Measurements from ENCODE around the gene DSE. TPM values are rescaled to one million over a fixed set of nuclear protein-coding genes. Genes with fewer than 3 reads are reported as not detected.

DSE gene
- total RNA-seq, 1 donor from 2014 or later, result 80.5 TPM

DNA sequence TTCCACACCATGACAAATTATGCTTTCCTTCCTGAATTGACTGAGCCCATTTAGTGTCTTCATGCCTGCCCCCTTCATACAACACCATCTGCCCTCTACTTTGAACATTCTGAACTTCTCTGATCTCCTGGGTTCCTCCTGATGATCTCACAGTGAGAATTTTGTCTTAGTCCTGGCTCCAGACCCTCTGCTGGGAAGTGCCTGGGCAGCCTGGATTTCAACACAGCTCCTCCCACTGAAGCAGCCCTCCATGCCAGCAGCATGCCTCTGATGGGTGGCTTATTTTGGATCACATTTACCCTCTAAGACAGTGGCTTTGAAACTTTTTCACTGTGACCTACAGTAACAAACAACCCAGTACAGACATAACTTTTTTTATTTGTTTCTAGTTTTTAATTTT is 41.5 kb downstream of the DSE start:
- no peak for TF ChIP-seq CTCF (conservative IDR thresholded peaks at IDR 0.05)
- no peaks in the 10 kb centered on the region for H3K27me3 Mint-ChIP-seq
- peaks cover 53% of the 10 kb centered on the region for H3K4me1 Mint-ChIP-seq (ENCODE audit: unreplicated experiment)
- H3K27ac Mint-ChIP-seq, result no peak overlapping the region
- peaks cover 25% of the 10 kb centered on the region for H3K36me3 Mint-ChIP-seq
- H3K4me3 Mint-ChIP-seq, result no peak overlapping the region
- no peaks in the 10 kb centered on the region for H3K9me3 Mint-ChIP-seq
- DNase-seq (ENCODE audit: extremely low spot score, unreplicated experiment), result no peak

DNA sequence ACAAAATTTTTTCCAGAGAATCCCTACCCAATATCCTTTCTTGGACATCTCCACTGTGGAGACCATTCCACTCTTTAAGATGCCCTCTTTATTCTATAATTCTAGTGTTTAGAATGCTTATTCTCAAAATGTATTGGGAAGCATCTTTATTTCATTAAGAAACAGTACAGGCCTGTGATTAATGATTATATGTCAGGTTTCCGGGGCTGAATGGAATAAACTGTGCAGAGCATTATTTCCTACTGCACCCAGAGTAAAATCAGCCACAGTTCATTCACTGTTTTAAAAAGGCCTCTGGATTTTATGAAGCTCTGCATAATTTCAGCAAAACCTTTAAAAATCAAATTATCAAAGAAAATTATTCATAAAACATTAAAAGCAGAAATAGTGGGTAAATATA is 42.6 kb downstream of the DSE start:
- H3K9me3 Mint-ChIP-seq, result no peaks in the 10 kb centered on the region
- no peak overlapping the region for H3K4me3 Mint-ChIP-seq
- peaks cover 48% of the 10 kb centered on the region for H3K4me1 Mint-ChIP-seq (ENCODE audit: unreplicated experiment)
- peaks cover 25% of the 10 kb centered on the region for H3K36me3 Mint-ChIP-seq
- TF ChIP-seq CTCF (conservative IDR thresholded peaks at IDR 0.05), result no peak
- H3K27me3 Mint-ChIP-seq, result no peaks in the 10 kb centered on the region
- no peak for DNase-seq (ENCODE audit: extremely low spot score, unreplicated experiment)
- H3K27ac Mint-ChIP-seq, result no peak overlapping the region

- no peaks in the 10 kb centered on the region for H3K27me3 Mint-ChIP-seq
- H3K4me1 Mint-ChIP-seq (ENCODE audit: unreplicated experiment), result peaks cover 32% of the 10 kb centered on the region
- no peak for DNase-seq (ENCODE audit: extremely low spot score, unreplicated experiment)
- H3K9me3 Mint-ChIP-seq, result peaks cover 5% of the 10 kb centered on the region
- peaks cover 24% of the 10 kb centered on the region for H3K36me3 Mint-ChIP-seq
- TF ChIP-seq CTCF (conservative IDR thresholded peaks at IDR 0.05), result no peak
- no peak overlapping the region for H3K27ac Mint-ChIP-seq
- no peak overlapping the region for H3K4me3 Mint-ChIP-seq
Measured at GRCh38 chr6:116417661-116418060, 46.9 kb downstream of the DSE start.

- H3K4me1 Mint-ChIP-seq (ENCODE audit: unreplicated experiment), result peaks cover 28% of the 10 kb centered on the region
- no peaks in the 10 kb centered on the region for H3K27me3 Mint-ChIP-seq
- H3K27ac Mint-ChIP-seq, result no peak overlapping the region
- no peak overlapping the region for H3K4me3 Mint-ChIP-seq
- DNase-seq (ENCODE audit: extremely low spot score, unreplicated experiment), result no peak
- H3K36me3 Mint-ChIP-seq, result peaks cover 18% of the 10 kb centered on the region
- peaks cover 5% of the 10 kb centered on the region for H3K9me3 Mint-ChIP-seq
- TF ChIP-seq CTCF (conservative IDR thresholded peaks at IDR 0.05), result no peak
Measured at GRCh38 chr6:116419069-116419786, 48.5 kb downstream of the DSE start.

GRCh38 chr6:116420341-116420740 is 49.6 kb downstream of the DSE start:
- Mint-ChIP-seq H3K9me3 (peaks cover 5% of the 10 kb centered on the region), H3K4me1 (ENCODE audit: unreplicated experiment) (peaks cover 25% of the 10 kb centered on the region), H3K27me3 (no peaks in the 10 kb centered on the region), H3K36me3 (peaks cover 12% of the 10 kb centered on the region), H3K27ac (no peak overlapping the region), H3K4me3 (no peak overlapping the region)
- no peak for DNase-seq (ENCODE audit: extremely low spot score, unreplicated experiment)
- TF ChIP-seq CTCF (conservative IDR thresholded peaks at IDR 0.05), result no peak

Data from type B pancreatic cell (in vitro differentiated cells).